Endothelial cell of umbilical vein (primary cell): Measurements from ENCODE around the gene RASGRF2. TPM values are rescaled to one million over a fixed set of nuclear protein-coding genes. Genes with fewer than 3 reads are reported as not detected.

Experiments
- BruUV-seq: library from RNA; stranded (reverse); fragments of 400-500 nt; replicated peaks from 2 replicates; lab custom pipeline; 2021; lab: Mats Ljungman, UMichigan
- CTCF ChIA-PET: fragments of 300-600, 350-600 bp; sonication (Branson Sonifier 250); formaldehyde crosslinking; loops from one replicate; lab custom pipeline; 2021; ENCODE audit warnings: antibody characterized with exemption, inconsistent platforms; lab: Charles Lee
- POLR2A ChIA-PET: fragments of 300-600, 350-600 bp; sonication (Branson Sonifier 250); formaldehyde crosslinking; loops from one replicate; lab custom pipeline; 2021; ENCODE audit warnings: antibody characterized with exemption, inconsistent platforms; lab: Charles Lee
- DNase-seq: peaks from one replicate; pipeline ENCODE4 v3.0.0-alpha.2; 2011; ENCODE audit warnings: low read depth, low spot score
- FAIRE-seq: peaks from 2 replicates; lab custom pipeline; 2011; peaks lifted over from hg19 to GRCh38; lab: Jason Lieb, UNC
- H2AFZ ChIP-seq: 2 replicates; pipeline ENCODE4 v1.6.0; 2012; ENCODE audit warnings: low read depth, low read length, control low read depth, inconsistent platforms
- H3K27ac ChIP-seq: 2 replicates; pipeline ENCODE4 v1.5.1; 2011; ENCODE audit warnings: low read depth, mild to moderate bottlenecking, control low read depth, low read length, moderate library complexity; ENCODE audit not compliant: insufficient read depth
- H3K27me3 ChIP-seq, 2 experiments: 2 replicates each; pipeline versions ENCODE4 v1.6.0 to v1.6.1; 2011; ENCODE audit warnings: low read length in 2 of 2, mixed read lengths in 1 of 2; ENCODE audit not compliant: control insufficient read depth in 2 of 2, insufficient read depth in 2 of 2
- H3K36me3 ChIP-seq, 2 experiments: 2 replicates in 1 of 2; 3 replicates in 1 of 2; pipeline ENCODE4 v1.5.1; 2011; ENCODE audit warnings: low read length in 2 of 2, mild to moderate bottlenecking in 1 of 2, moderate library complexity in 1 of 2; ENCODE audit not compliant: control insufficient read depth in 2 of 2, insufficient read depth in 2 of 2; ENCODE audit errors: extremely low read depth in 1 of 2
- H3K4me1 ChIP-seq: 3 replicates; pipeline ENCODE4 v1.5.1; 2011; ENCODE audit warnings: mild to moderate bottlenecking, low read length; ENCODE audit not compliant: control insufficient read depth, insufficient read depth; ENCODE audit errors: extremely low read depth
- H3K4me2 ChIP-seq: 2 replicates; pipeline ENCODE4 v1.6.1; 2011; ENCODE audit warnings: low read length, control low read depth, mixed read lengths; ENCODE audit not compliant: insufficient read depth
- H3K4me3 ChIP-seq, 3 experiments: fragments of 200-600 bp in 1 of 3; sonication (generic), shearing (Covaris generic) in 1 of 3; replicated peaks in 1 of 3; 2 replicates each; pipeline ENCODE4 v1.5.1; 2011 to 2016; ENCODE audit warnings: control low read depth in 3 of 3, low read length in 3 of 3, mild to moderate bottlenecking in 2 of 3, inconsistent platforms in 1 of 3, low read depth in 1 of 3, moderate library complexity in 1 of 3; ENCODE audit not compliant: insufficient read depth in 1 of 3
- H3K79me2 ChIP-seq: 2 replicates; pipeline ENCODE4 v1.6.0; 2012; ENCODE audit warnings: low read length, inconsistent platforms; ENCODE audit not compliant: control insufficient read depth, insufficient read depth
- H3K9ac ChIP-seq: replicated peaks from 2 replicates; pipeline ENCODE3; 2011; ENCODE audit warnings: low read length, control low read depth; ENCODE audit not compliant: insufficient read depth; ENCODE audit errors: extremely low read depth
- H3K9me1 ChIP-seq: replicated peaks from 3 replicates; pipeline ENCODE4 v1.6.0; 2011; ENCODE audit warnings: mild to moderate bottlenecking, low read length; ENCODE audit not compliant: control insufficient read depth, insufficient read depth; ENCODE audit errors: extremely low read depth
- H3K9me3 ChIP-seq: replicated peaks from 2 replicates; pipeline ENCODE4 v1.5.1; 2012; ENCODE audit warnings: low read length, inconsistent platforms; ENCODE audit not compliant: control insufficient read depth, insufficient read depth
- H4K20me1 ChIP-seq: replicated peaks from 2 replicates; pipeline ENCODE3; 2011; ENCODE audit warnings: mild to moderate bottlenecking, low read length; ENCODE audit not compliant: control insufficient read depth, insufficient read depth; ENCODE audit errors: extremely low read depth
- EZH2 ChIP-seq: IDR thresholded peaks from 2 replicates; pipeline ENCODE4 v1.6.1; 2012; ENCODE audit warnings: borderline replicate concordance, low read depth, mild to moderate bottlenecking, moderate library complexity, low read length, inconsistent platforms; ENCODE audit not compliant: severe bottlenecking
- FOS ChIP-seq: IDR thresholded peaks from 2 replicates; pipeline ENCODE4 v1.6.1; 2011; ENCODE audit warnings: mild to moderate bottlenecking, low read length, moderate library complexity, borderline replicate concordance; ENCODE audit not compliant: insufficient read depth
- GATA2 ChIP-seq: IDR thresholded peaks from 2 replicates; pipeline ENCODE4 v1.7.0; 2011; ENCODE audit warnings: low read depth, mild to moderate bottlenecking, moderate library complexity, mixed read lengths, low read length; ENCODE audit not compliant: insufficient read length, insufficient read depth
- JUN ChIP-seq: IDR thresholded peaks from 2 replicates; pipeline ENCODE4 v1.6.1; 2011; ENCODE audit warnings: borderline replicate concordance, low read depth; ENCODE audit not compliant: insufficient read length, insufficient read depth
- MYC ChIP-seq: IDR thresholded peaks from one replicate; pipeline ENCODE4 v1.6.1; 2011; ENCODE audit warnings: mild to moderate bottlenecking, low read depth, low read length
- POLR2A ChIP-seq: IDR thresholded peaks from 2 replicates; pipeline ENCODE4 v1.6.1; 2012; ENCODE audit warnings: low read depth, mild to moderate bottlenecking, control low read depth, low read length
- POLR2AphosphoS5 ChIP-seq: IDR thresholded peaks from 2 replicates; pipeline ENCODE4 v1.6.1; 2012; ENCODE audit warnings: low read depth, mild to moderate bottlenecking, control low read depth, low read length, moderate library complexity; ENCODE audit not compliant: insufficient read depth
- dilution Hi-C: fragments of 300-500 bp; cut with MboI; formaldehyde crosslinking; loops from one replicate; pipeline ENCODE4 v1.15.0; 2019; ENCODE audit warnings: low sequenced_read_pairs; ENCODE audit not compliant: extremely low pct_ligation_motif_present
- intact Hi-C: fragments of 100-400 bp; cut with micrococcal nuclease; formaldehyde crosslinking; loops from one replicate; pipeline ENCODE4 v1.10.0; 2022
- polyA plus RNA-seq, 4 experiments: library from polyadenylated mRNA; depleted of rRNA in 3 of 4; stranded (reverse) in 3 of 4; unstranded in 1 of 4; fragments of >200 nt; gene quantifications; 2 replicates each; pipeline versions ENCODE4 v1.2.1 to v1.2.3, GENCODE V29; 2011 to 2012; ENCODE audit warnings: missing spikeins in 1 of 4
- total RNA-seq: library from RNA; stranded (reverse); gene quantifications from 2 replicates; pipeline ENCODE4 v1.2.3, GENCODE V29; 2021
- TF ChIP-seq, protein P1 (sequence below), 2 donors: IDR thresholded peaks; 1 replicate in 1 of 2; 2 replicates in 1 of 2; pipeline ENCODE4 v1.5.1; 2011; ENCODE audit warnings: low read length in 2 of 2, mild to moderate bottlenecking in 2 of 2, moderate library complexity in 2 of 2, control low read depth in 1 of 2, inconsistent platforms in 1 of 2, low read depth in 1 of 2; ENCODE audit not compliant: insufficient read depth in 1 of 2; ENCODE audit errors: extremely low read depth in 1 of 2
- TF ChIP-seq, protein P2 (sequence below): IDR thresholded peaks from 2 replicates; pipeline ENCODE4 v1.6.1; 2011; ENCODE audit not compliant: insufficient read depth, insufficient read length

Gene RASGRF2
- total and polyA plus RNA-seq, 2 donors (not counting 3 experiments of a cell fraction or from before 2014, with no cell fraction given), result 0.41 to 4.0 TPM

DNA sequence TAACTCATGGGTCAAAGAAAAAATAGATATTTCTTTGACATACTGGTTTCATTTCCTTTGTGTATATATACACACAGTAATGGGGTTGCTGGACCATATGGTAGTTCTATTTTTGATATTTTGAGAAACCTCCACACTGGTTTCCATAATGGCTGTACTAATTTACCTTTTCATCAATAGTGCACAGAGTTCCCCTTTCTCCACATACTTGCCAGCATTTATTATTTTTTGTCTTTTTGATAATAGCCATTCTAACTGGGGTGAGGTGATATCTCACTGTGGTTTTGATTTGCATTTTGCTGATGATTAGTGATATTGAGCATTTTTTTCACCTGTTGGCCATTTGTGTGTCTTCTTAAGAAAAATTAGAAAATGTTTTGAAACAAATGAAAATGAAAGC lies 194.6 kb downstream of the RASGRF2 start:
- DNase-seq (no peak), FAIRE-seq (no peak)
- Histone ChIP-seq H4K20me1 (no peaks in the 10 kb centered on the region), H2AFZ (no peak overlapping the region), H3K4me3 (no peak overlapping the region), H3K9ac (no peak overlapping the region), H3K9me3 (no peaks in the 10 kb centered on the region), H3K79me2 (no peaks in the 10 kb centered on the region), H3K4me2 (no peak overlapping the region), H3K36me3 (no peaks in the 10 kb centered on the region), H3K27me3 (peaks cover 0 to 2% of the 10 kb centered on the region in 2 experiments), H3K9me1 (no peaks in the 10 kb centered on the region), H3K27ac (no peak overlapping the region), H3K4me1 (no peaks in the 10 kb centered on the region)
- dilution Hi-C loops, result no loop called here
- CTCF ChIA-PET, result no interaction called here
- TF ChIP-seq, protein P1, sequence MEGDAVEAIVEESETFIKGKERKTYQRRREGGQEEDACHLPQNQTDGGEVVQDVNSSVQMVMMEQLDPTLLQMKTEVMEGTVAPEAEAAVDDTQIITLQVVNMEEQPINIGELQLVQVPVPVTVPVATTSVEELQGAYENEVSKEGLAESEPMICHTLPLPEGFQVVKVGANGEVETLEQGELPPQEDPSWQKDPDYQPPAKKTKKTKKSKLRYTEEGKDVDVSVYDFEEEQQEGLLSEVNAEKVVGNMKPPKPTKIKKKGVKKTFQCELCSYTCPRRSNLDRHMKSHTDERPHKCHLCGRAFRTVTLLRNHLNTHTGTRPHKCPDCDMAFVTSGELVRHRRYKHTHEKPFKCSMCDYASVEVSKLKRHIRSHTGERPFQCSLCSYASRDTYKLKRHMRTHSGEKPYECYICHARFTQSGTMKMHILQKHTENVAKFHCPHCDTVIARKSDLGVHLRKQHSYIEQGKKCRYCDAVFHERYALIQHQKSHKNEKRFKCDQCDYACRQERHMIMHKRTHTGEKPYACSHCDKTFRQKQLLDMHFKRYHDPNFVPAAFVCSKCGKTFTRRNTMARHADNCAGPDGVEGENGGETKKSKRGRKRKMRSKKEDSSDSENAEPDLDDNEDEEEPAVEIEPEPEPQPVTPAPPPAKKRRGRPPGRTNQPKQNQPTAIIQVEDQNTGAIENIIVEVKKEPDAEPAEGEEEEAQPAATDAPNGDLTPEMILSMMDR (IDR thresholded peaks at IDR 0.05; ENCODE audit: extremely low read depth in 1 of 2, insufficient read depth in 1 of 2, low read depth in 1 of 2, low read length in 2 of 2), result no peak
- TF ChIP-seq POLR2AphosphoS5 (no peak), POLR2A (no peak), FOS (no peak), MYC (no peak), JUN (no peak), GATA2 (no peak), EZH2 (no peak)
- TF ChIP-seq, protein P2, sequence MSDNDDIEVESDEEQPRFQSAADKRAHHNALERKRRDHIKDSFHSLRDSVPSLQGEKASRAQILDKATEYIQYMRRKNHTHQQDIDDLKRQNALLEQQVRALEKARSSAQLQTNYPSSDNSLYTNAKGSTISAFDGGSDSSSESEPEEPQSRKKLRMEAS, result no peak
- POLR2A ChIA-PET, result no interaction called here
- intact Hi-C loops, result no loop called here
- no TSS peak for BruUV-seq
